HG03196 (cell line): ENCODE measurements around the gene CCDC71L.

Experiments
- ATAC-seq: cut with Tn5 transposase; IDR thresholded peaks from one replicate; pipeline ENCODE4 v1.9.1; 2021; ENCODE audit not compliant: unreplicated experiment

The CCDC71L gene

DNA sequence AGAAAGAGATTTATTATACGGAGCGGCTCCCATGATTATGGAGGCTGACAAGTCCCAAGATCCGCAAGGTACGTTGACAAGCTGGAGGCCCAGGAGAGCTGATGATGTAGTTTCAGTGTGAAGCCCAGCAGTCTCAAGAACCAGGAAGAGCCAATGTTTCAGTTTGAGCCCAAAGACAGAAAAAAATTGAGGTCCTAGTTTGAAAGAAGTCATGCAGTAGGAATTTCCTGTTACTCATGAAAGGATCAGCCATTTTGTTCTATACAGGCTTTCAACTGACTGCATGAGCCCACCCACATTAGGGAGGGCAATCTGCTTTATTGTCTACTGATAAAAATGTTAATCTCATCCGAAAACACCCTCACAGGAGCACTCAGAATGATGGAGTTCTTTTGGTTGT lies 51.5 kb downstream of the CCDC71L start:
- no peak for ATAC-seq

DNA sequence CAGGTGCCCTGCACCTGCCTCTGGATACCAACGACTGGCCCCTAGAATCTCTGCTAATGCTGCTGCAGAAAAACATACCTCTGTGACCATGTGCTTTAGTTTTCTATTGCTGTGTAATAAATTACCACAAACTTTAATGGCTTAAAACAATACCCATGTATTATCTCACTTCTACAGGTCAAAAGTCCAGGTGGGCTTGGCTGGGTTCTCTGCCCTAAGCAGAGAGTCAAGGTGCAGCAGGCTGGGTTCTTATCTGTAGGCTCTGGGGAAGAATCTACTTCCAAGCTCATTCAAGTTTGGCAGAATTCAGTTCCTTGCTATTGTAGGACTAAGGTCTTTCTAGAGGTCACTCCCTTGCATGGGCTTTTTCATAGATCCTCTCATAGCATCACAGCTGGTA lies 52.3 kb downstream of the CCDC71L start:
- no peak for ATAC-seq
